Activated CD4-positive, alpha-beta T cell treated with anti-CD3 and anti-CD28 coated beads, Interleukin-2, amount 50 U/mL, for 4 hours (primary cell): Measurements from ENCODE around the gene THRA.
A peak's percentile ranks its signal among the peaks of the same experiment; 100 is the strongest.

ENCODE experiments used
- DNase-seq, 2 experiments: peaks; one replicate each; pipeline ENCODE4 v3.0.0-alpha.2; 2020

Gene THRA

DNA sequence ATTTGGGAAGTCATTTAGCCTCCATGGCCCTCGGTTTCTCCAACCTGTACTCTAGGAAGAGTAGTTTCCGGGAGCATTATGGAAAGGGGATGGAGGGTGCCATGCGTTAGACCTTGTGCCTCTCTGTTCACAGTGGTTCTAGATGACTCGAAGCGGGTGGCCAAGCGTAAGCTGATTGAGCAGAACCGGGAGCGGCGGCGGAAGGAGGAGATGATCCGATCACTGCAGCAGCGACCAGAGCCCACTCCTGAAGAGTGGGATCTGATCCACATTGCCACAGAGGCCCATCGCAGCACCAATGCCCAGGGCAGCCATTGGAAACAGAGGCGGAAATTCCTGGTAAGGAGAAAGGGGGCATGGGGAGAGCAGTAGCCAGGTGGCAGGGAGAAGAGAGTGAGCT, 21.7 kb downstream of the THRA start:
- no peak for DNase-seq

DNA sequence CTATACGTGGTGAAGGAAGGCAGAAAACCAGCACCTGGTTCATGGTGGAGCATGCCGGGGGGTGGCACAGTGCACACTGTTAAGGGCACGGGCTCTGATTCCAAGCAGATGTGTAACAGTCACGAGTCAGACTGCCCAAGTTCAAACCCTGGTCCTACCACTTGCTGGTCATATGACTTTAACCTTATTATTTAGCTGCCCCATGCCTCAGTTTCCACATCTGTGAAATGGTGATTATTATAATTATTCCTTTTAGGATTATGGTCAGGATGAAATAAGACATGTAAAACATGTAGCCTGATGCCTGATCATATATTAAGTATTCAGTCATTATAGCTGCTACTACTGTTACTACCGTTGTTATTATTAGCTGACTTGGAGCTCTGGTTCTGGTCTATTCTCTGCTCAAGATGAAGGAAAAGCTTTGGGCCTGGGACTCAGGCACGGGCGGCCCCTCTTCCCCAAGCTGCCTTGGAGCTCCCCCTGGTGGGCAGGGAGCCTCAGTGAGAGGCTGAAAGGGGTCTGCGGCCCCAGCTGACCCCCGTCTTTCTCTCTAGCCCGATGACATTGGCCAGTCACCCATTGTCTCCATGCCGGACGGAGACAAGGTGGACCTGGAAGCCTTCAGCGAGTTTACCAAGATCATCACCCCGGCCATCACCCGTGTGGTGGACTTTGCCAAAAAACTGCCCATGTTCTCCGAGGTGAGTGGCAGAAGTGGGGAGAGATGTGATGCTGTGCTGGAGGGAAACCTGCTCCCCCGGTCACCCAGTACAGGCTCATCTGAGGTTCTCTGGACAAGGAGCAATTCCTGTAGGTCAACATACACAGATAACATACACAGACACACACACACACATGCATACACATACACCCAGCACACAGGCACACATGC, 23.6 kb downstream of the THRA start:
- peak; percentile 58 to 62 for DNase-seq

DNA sequence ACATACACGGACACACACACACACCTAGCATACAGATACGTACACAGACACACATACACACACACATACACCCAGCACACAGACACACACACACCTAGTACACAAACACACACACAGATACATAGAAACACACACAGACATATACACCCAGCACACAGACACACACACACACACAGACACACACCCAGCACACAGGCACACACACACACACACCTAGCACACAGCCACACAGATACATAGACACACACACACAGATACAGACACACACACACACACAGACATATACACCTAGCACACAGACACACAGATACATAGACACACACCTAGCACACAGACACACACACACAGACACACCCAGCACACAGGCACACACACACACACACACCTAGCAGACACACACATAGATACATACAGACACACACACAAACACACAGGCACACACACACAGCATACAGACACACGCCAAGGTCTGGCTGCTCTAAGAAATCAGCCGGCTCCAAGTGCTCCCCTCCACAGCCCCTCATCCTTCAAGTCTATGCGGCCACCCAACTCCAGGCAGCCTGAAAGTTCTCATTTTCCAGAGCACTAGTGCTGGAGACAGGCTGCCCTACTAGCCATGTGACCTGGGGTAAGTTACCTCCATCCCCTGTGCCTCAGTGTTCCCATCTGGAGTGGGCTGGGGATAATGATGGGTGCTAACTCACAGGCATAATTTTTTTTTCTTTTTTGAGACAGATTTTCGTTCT, 24.5 kb downstream of the THRA start:
- no peak for DNase-seq

DNA sequence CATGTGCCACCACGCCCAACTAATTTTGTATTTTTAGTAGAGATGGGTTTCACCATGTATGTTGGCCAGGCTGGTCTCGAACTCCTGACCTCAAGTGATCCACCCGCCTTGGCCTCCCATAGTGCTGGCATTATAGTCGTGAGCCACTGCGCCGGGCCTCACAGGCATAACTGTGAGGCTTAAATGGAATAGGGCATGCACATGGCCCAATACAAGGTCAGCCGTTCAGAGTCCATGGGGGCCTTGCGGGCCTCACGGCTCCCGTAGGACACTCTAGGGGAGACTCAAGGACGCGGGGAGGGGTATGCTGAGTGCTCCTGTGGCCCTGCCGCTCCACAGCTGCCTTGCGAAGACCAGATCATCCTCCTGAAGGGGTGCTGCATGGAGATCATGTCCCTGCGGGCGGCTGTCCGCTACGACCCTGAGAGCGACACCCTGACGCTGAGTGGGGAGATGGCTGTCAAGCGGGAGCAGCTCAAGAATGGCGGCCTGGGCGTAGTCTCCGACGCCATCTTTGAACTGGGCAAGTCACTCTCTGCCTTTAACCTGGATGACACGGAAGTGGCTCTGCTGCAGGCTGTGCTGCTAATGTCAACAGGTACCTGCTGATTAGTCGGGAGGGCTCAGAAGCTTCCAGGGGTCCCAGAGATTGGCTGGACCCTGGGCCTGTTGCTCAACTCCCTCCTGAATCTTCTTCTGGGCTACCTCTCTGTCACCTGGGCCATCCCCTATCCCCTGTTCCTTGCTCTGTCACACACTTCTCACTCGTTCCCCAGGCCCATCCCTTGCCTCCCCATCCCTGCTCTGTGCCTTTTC, 25.3 kb downstream of the THRA start:
- no peak for DNase-seq

DNA sequence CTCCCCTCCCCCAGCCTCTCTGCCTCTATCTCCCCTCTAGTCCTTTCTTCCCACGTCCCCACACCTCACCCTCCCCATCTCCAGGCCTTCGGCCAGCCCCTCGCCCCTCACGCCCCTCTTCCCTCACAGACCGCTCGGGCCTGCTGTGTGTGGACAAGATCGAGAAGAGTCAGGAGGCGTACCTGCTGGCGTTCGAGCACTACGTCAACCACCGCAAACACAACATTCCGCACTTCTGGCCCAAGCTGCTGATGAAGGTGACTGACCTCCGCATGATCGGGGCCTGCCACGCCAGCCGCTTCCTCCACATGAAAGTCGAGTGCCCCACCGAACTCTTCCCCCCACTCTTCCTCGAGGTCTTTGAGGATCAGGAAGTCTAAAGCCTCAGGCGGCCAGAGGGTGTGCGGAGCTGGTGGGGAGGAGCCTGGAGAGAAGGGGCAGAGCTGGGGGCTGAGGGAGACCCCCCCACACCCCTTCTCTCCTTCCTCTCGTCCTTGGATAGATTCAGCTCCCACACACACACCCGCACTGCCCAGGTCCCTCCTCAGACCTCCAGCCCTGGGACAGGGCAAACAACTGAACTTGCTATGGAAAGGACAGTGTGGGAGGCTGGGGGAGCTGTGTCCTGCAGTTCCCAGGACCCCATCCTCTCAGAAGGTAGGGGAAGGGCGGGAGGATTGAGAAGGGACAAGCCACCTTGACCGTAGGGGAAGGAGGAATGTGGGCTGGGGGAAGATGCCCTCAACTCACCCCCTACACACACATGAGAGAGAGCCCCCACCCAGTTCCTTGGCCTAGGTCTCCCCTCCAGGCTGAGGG, 26.5 kb downstream of the THRA start:
- no peak for DNase-seq

DNA sequence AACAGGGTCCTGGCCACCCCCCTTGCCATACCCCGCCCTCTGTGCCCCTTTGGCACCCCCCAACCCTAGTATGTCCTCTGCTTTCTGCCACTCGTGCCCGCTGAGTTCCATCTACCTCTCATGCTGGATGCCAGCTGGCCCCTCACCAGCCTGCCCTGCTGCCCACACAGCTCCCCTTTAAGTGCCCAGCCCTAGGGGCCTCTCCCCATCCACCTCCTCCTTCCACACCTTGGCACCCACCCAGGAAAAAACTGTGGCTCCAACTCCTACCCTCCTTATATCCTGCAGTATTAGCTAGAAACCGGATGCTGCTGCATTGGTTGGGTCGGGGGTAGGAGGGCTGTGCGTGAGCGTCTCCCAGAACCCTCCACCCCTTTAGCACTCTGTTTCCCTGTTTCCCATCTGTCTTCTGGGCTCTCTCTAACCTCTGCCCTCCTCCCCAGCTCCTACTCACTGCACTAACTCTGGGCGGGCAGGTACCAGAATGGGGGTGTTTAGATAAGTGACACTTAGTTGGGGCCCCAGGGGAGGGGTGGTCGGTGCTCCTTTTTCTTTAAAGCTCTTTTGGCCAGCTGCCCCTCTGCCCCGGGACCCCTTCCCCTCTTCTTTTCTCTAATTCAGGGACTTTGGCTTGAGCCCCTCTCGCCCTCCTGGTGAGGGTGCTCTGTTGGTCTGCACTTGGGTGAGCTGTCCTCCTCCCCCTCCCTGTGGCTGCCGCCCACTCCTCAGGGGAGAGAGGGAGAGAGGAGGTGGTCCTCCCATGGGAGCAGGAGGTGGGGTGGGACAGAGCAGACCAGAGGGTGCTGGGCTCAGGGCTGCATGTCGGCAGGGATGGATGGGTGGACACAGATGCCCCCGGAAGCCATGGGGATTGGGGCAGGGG, 27.7 kb downstream of the THRA start:
- DNase-seq, result no peak

DNA sequence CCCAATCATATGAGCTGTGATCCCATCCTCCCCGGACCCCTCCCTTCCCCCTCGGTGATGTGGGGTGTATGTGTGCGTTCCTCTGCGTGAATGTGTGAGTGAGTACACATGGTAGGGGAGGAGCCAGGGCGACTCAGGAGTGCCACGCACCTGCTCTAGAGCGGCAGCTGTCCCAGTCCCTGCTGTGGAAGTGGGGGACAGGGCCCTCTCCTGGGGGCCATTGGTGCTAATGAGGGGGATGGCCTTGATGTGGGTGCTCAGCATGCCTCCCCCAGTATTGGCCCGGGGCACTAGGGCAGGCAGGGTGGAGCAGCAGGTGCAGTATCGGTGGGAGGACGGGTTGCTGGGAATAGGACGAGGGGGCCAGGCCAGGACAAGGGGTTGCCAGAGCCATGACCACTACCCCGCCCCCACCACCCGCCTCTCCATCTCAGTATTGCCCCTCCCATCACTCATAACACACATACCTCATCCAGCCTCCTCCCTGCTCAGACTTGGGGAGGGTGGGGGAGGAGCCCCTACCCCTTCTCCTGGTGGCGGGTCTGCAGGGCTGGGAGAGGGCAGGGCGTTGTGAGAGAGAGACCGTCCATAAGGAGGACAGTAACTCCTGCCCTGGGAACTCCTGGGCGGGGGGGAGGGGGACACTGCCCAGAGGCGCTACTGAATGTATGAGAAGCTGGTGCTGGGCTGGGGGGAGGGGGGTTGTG, 29.1 kb downstream of the THRA start:
- DNase-seq, result no peak

DNA sequence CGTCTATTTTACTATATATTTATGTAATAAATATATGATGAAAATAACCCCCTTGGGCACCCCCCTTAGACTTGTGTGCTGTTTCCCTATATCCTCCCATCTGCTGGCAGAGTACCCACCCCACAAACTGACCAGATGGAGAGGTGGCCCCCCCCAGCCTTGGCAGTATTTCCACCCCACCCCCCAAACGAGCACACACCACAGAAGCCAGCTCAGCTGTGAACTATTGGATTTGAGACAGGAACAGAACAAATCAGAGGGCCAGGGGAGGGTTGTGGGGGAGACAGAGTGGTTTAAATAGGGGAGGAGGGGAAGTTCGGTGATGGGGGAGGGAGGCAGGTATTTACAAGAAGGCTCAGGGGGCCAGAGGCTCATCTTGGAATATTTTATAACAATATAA, 29.8 kb downstream of the THRA start:
- no peak for DNase-seq

DNA sequence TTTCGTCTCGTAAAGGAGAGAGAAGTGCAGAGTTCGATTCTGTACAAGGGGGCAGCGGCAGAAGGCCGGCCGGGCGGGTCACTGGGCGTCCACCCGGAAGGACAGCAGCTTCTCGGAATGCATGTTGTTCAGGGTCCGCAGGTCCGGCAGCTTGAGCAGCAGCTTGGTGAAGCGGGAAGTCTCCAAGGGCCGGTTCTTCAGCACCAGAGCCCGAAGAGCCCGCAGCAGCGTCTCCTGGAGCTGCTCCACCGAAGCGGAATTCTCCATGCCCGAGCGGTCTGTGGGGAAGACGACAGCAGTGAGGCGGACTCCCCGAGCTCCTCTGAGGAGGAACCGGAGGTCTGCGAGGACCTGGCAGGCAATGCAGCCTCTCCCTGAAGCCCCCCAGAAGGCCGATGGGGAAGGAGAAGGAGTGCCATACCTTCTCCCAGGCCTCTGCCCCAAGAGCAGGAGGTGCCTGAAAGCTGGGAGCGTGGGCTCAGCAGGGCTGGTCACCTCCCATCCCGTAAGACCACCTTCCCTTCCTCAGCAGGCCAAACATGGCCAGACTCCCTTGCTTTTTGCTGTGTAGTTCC, 30.3 kb downstream of the THRA start:
- DNase-seq, result no peak

DNA sequence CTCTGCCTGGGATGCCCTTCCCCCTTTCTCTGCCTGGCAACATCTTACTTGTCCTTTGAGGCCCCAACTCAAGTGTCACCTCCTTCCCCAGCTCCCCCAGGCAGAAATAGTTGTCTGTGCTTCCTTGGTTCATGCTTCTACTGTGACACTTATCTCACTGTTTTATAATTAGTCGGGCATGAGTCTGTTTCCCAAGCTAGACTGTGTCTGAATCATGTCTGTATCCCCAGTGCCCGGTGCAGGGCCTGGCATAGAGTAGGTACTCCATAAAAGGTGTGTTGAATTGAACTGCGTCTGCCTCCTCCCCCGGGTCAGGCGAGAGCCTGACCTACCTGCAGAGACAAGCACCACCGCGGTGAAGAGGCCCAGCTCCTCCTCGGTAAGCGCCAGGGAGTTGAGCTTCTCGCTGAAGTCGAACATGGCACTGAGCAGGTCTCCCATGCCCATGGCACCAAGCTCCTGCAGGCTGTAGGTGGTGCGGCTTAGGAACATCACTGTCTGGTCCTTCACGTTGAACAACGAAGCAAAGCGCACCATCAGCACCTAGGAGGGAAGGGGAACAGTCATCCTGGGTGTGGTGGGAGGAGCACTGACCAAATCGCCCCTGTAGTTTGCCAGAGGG, 30.9 kb downstream of the THRA start:
- DNase-seq, result no peak

DNA sequence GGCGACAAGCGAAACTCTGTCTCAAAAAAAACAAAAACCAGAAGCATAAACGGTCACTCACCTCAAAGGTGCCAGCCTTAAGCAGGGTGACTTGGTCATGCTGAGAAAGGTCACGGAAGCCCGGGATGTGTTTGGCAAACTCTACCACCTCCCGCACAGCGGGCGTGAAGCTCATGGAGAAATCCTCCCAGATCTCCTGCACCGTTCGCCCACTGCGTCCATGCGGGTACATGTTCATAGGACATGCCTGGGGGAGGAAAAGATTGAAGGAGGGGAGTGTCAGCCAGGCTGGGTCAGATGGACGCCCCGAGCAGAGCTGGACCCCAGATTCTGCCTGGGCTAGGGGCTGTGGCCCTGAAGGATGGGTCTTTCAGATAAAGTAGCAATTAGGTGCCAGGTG, 32.1 kb downstream of the THRA start:
- DNase-seq, result no peak

DNA sequence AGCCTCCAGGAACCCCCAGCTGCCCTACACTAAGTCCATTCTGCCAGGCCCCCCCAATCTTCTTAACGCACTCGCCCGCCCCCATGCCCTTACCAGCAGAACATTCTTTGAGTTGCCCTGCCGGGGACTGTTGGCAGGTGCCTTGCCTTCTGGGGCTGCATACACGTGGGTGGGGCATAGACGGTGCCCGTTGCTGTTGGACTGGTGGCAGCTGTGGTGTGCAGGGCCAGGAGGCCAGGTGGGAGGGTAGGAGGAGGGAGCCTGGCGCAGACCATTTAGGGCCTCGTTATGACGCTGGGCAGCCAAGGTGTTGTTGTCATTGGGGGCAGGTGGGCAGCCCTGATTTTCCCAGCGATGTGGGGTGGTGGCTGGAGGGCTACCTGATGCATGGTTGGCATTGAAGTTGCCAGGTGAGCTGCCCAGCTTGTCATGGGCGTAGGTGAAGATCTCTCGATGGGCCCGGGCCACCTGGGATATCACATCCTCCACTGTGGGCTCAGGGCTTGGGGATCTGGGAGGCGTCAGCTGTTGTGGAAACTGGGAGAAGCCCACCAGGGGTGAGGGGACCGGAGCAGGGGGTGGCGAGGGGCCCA, 32.7 kb downstream of the THRA start:
- no peak for DNase-seq

DNA sequence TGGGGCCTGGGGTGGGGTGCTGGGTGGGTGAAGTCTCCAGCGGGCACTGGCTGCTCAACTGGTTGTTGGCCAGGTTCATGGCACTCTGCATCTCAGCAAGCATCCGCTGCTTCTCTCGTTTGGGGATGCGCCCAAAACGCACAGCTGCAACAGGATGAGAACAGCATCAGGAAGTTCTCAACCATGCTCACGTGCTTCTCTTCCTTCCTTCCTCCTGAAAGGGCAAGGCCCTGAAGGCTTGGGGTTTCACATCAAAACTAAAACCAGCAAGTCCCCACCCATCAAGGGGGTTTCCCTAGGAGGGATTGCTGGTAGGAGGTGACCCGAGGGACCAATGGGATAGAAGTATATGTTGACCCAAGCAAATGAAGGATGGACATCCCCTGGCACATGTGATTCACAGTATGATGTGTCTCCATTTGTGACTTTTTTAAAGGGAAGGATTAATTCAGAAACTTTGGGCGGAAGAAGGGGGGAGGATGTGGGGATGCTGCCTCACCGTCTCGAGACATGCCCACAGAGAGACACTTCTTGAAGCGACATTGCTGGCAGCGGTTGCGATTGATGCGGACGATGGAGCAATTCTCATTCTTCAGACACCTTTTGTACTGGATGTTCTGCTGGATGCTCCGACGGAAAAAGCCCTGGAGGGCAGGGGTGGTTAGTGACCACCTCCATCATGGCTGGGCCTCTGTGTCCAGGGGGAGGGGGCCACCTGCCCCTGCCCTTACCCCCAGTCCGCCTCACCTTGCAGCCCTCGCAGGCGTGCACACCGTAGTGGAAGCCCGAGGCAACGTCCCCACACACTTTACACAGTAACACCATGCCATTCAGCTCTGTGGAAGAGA, 33.4 kb downstream of the THRA start:
- peak; percentile 64 to 67 for DNase-seq

DNA sequence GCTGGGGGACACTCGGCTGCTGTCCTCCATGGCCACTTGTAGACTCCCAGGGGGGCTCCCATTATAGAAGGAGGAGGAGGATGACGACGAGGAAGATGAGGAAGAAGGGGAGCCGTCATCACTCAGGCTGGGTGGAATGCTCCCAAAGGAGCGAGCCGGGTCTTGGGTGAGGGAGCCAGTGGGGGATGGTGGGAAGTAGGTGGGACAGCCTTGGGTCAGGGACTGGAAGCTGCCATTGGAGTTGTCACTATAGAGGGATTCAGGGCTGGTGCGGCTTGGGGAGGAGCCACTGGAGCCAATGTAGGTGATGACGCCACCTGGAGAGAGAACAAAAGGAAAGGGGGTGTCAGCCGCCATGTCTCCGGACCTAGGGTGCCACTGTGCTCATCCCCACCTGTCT, 34.3 kb downstream of the THRA start:
- DNase-seq, result no peak

DNA sequence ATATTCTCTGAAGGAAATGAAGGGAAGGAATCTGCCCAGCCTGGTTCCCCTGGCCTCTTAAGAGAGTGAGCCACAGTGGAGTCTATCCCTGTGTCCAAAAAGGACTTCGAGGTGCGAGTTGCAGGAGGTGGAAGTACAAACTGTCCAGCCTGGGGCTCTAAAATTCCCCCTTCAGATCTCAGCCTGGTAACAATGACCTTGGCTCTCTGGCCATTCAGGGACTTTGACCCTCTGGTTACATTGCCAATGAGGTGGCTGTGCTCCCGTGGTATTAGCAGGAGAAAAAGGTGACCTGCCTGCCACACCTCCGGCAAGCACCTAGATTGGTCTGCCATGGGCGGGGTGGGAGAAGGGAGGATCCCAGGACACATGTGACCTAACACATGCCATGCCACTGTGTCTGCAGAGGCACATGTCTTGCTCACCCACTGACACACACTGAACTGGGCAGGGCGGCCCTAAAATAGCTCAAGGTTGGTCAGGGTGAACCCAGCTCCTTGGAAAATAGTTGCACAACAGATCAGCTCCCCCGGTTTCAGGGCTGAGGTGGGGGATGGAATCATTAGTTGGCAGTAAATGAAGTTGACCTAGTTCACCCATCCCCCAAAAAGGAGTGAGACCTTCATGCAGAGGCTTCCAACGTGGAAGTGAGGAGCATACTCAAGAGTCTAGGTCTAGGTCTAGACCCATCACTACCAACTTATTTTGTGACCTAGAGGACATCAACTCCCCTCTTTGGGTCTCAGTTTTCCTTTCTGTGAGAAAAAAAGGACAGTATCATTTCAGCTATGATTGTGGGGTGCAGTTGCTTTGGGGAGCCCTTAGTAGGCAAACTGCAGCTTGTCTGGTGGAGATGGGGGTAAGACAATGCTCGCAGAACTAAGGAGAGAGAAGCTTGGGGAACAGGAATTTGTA, 35.4 kb downstream of the THRA start:
- DNase-seq, result no peak

DNA sequence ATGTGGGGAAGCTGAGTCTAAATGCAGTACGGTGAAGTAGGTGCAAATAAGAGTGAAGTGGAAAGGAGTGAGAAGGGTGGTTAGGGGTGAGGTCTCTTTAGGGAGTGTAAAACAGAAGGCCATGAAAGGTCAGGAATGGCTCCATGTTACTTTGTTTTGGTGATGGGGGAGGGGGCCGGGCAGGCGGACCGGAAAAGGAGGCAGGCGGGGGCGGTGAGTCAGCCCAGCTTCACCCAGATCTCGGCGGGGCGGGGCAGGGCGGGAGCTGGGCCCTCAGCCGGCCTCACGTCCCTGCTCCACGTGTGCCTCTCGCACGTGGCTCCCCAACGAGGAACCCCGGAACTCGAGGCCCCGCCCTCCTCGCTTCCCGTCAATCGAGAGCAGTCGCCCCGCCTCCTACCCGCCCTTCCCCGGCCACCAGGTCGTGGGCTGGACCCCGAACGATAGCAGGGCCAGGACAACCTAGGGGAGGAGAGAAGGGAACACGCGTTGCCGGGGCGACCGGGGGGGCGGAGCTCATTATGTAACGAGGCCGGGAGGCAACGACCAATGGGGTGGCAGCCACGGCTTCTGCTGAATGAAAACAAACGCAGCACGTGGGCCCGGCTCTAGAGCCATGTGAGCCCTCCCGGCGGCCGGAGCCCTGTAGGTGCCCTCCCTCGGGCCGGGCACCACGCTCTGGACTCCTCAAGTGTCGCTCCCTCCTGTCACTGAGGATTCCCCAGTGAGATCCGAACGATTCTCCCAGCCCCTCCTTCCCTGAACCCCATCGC, 36.3 kb downstream of the THRA start:
- DNase-seq, result peak; percentile 100
